GM12878 (cell line): ENCODE measurements around the gene KCND3. TPM values are rescaled to one million over a fixed set of nuclear protein-coding genes. Genes with fewer than 3 reads are reported as not detected.

ENCODE experiments used
- ATAC-seq: fragments of 200-7000 bp; cut with Tn5 transposase; 3 replicates; pipeline ENCODE4 v1.9.1; 2020; ENCODE audit warnings: mild to moderate bottlenecking, moderate library complexity
- BruUV-seq: library from RNA; stranded (reverse); fragments of 400-500 nt; replicated peaks from 2 replicates; lab custom pipeline; 2021; lab: Mats Ljungman, UMichigan
- CTCF ChIA-PET: fragments of 300-600 bp; sonication (Branson Sonifier 250); formaldehyde crosslinking; extraction: SDS; loops from one replicate; lab custom pipeline; 2021; ENCODE audit warnings: inconsistent platforms; lab: Yijun Ruan, JAX
- POLR2A ChIA-PET: fragments of 350-600 bp; formaldehyde crosslinking; extraction: SDS; loops from one replicate; lab custom pipeline; 2021; ENCODE audit warnings: inconsistent platforms; lab: Charles Lee
- RAD21 ChIA-PET: fragments of 300-600 bp; sonication (Branson Sonifier 250); formaldehyde crosslinking; loops from one replicate; lab custom pipeline; 2023; ENCODE audit warnings: antibody characterized with exemption; ENCODE audit not compliant: unreplicated experiment; lab: Charles Lee
- SMC1A ChIA-PET: fragments of 300-600 bp; sonication (Branson Sonifier 250); formaldehyde crosslinking; loops from one replicate; lab custom pipeline; 2023; ENCODE audit not compliant: unreplicated experiment, uncharacterized antibody; lab: Charles Lee
- DNase-seq: peaks from one replicate; pipeline ENCODE4 v3.0.0-alpha.2; 2011; ENCODE audit warnings: low read depth, low spot score
- FAIRE-seq: peaks from 3 replicates; lab custom pipeline; 2011; peaks lifted over from hg19 to GRCh38; lab: Jason Lieb, UNC
- H2AFZ ChIP-seq: 2 replicates; pipeline ENCODE4 v1.6.0; 2011; ENCODE audit warnings: low read depth, low read length, control low read depth; ENCODE audit not compliant: control insufficient read depth
- H3K27ac ChIP-seq: 2 replicates; pipeline ENCODE4 v1.5.1; 2011; ENCODE audit warnings: control low read depth; ENCODE audit not compliant: control insufficient read depth, insufficient read depth
- H3K27me3 ChIP-seq, 2 experiments: replicated peaks in 1 of 2; 2 replicates each; pipeline versions ENCODE4 v1.6.0 to v1.6.1; 2011; ENCODE audit warnings: low read length in 1 of 2; ENCODE audit not compliant: control insufficient read depth in 2 of 2, insufficient read depth in 2 of 2
- H3K36me3 ChIP-seq, 2 experiments: 2 replicates each; pipeline ENCODE4 v1.5.1; 2011; ENCODE audit warnings: low read length in 1 of 2; ENCODE audit not compliant: control insufficient read depth in 2 of 2, insufficient read depth in 2 of 2
- H3K4me1 ChIP-seq: 2 replicates; pipeline ENCODE4 v1.6.1; 2011; ENCODE audit warnings: mild to moderate bottlenecking, low read length, moderate library complexity, mixed read lengths; ENCODE audit not compliant: control insufficient read depth, insufficient read depth
- H3K4me2 ChIP-seq: 2 replicates; pipeline ENCODE4 v1.6.0; 2011; ENCODE audit warnings: control low read depth; ENCODE audit not compliant: control insufficient read depth, insufficient read depth
- H3K4me3 ChIP-seq: fragments of 200-600 bp; sonication (generic); 2 replicates; pipeline ENCODE4 v1.5.1; 2016
- H3K79me2 ChIP-seq: 2 replicates; pipeline ENCODE4 v1.6.0; 2011; ENCODE audit warnings: low read length; ENCODE audit not compliant: control insufficient read depth, insufficient read depth
- H3K9ac ChIP-seq: 2 replicates; pipeline ENCODE4 v1.8.0; 2011; ENCODE audit warnings: low read length, control low read depth, mixed read lengths; ENCODE audit not compliant: control insufficient read depth, insufficient read depth
- H3K9me3 ChIP-seq: replicated peaks from 3 replicates; pipeline ENCODE4 v1.5.1; 2011; ENCODE audit warnings: mild to moderate bottlenecking, low read length; ENCODE audit not compliant: control insufficient read depth, insufficient read depth
- H4K20me1 ChIP-seq: 2 replicates; pipeline ENCODE4 v1.6.0; 2011; ENCODE audit not compliant: control insufficient read depth, insufficient read depth
- NR2C2 ChIP-seq: IDR thresholded peaks from 2 replicates; pipeline ENCODE4 v1.6.1; 2011; ENCODE audit warnings: borderline replicate concordance, low read depth; ENCODE audit not compliant: control insufficient read depth, insufficient read length
- POLR2AphosphoS2 ChIP-seq: IDR thresholded peaks from 2 replicates; pipeline ENCODE4 v1.6.1; 2011; ENCODE audit warnings: low read depth, mild to moderate bottlenecking, low read length, improper control_type of control experiment, moderate library complexity
- WGBS: methylation state at CpG from one replicate; pipeline ENCODE4 v1.1.6; 2016; ENCODE audit warnings: low lambda C conversion rate; ENCODE audit not compliant: insufficient replicate concordance, insufficient coverage; ENCODE audit errors: missing lambda C conversion rate; 5-methylcytosine and 5-hydroxymethylcytosine counted together
- in situ Hi-C: fragments of 300-500 bp; cut with MboI; formaldehyde crosslinking; loops from 9 replicates; pipeline ENCODE4 v1.14.3; 2018; ENCODE audit warnings: mixed read lengths
- intact Hi-C: fragments of 100-400 bp; cut with micrococcal nuclease; formaldehyde crosslinking; loops from one replicate; pipeline ENCODE4 v1.14.2; 2022; ENCODE audit not compliant: unreplicated experiment
- polyA plus RNA-seq, 11 experiments: library from polyadenylated mRNA; depleted of rRNA in 4 of 11; unstranded in 6 of 11; stranded (reverse) in 5 of 11; fragments of >200 nt; fragmentation: Nextera tagmentation in 4 of 11; fragmentation: Illumina TruSeq in 1 of 11; extraction: Ambion mirVana in 4 of 11; extraction: Trizol in 1 of 11; gene quantifications; 1 replicate in 1 of 11; 2 replicates in 10 of 11; pipeline versions ENCODE4 v1.2.1 to v1.2.3, GENCODE V29; 2011 to 2016; ENCODE audit warnings: inconsistent platforms in 2 of 11, missing spikeins in 2 of 11, low read depth in 1 of 11
- small RNA-seq: library from RNA; depleted of rRNA; stranded (forward); fragments of <200 nt; gene quantifications from one replicate; pipeline ENCODE3, GENCODE V24; 2014
- total RNA-seq, 4 experiments: library from RNA; depleted of rRNA in 3 of 4; stranded (reverse); fragments of >200 nt in 3 of 4; fragmentation: Illumina TruSeq in 1 of 4; extraction: Trizol in 1 of 4; gene quantifications; 2 replicates each; pipeline versions ENCODE4 v1.2.1 to v1.2.3, GENCODE V29; 2013 to 2021

Gene KCND3
- total and polyA plus RNA-seq, 10 of the 15 experiments (the other 5 are each of a cell fraction or from before 2014, with no cell fraction given) = 0.02 TPM; not detected in 9

- 81% methylated on average over 10 of the region's 10 CpGs for WGBS
- CTCF ChIA-PET = interaction anchor here (1.2 kb wide), 1 partner anchor 213 kb away, joined by 4 read pairs; no protein-coding TSS in a partner anchor
These were observed 268.3 kb downstream of the KCND3 start for GRCh38 chr1:111720977-111721786.

More at GRCh38 chr1:111720977-111721786, 268.3 kb downstream of the KCND3 start:
- ChIA-PET POLR2A (no interaction called here), RAD21 (no interaction called here)
- no peak for ATAC-seq
- BruUV-seq = no TSS peak
- no peaks in the 10 kb centered on the region for H3K4me1 ChIP-seq
- no peak for FAIRE-seq
- H4K20me1 ChIP-seq = no peaks in the 10 kb centered on the region
- no peaks in the 10 kb centered on the region for H3K27me3 ChIP-seq
- no peak overlapping the region for H3K4me2 ChIP-seq
- TF ChIP-seq NR2C2 (no peak), POLR2AphosphoS2 (0 out of 2 replicates have a peak, but pooled peaks have one; percentile 7)
- TF ChIP-seq, all 136 proteins: peak for 1
- Histone ChIP-seq H3K27ac (no peak overlapping the region), H3K9ac (no peak overlapping the region), H3K79me2 (no peaks in the 10 kb centered on the region), H3K36me3 (peaks cover 3% of the 10 kb centered on the region in 2 experiments), H2AFZ (no peak overlapping the region), H3K4me3 (no peak overlapping the region), H3K9me3 (no peaks in the 10 kb centered on the region)
- SMC1A ChIA-PET = interaction anchor here (0.7 kb wide), 1 partner anchor 214 kb away, joined by 4 read pairs; no protein-coding TSS in a partner anchor
- in situ Hi-C loops (no loop called here), intact Hi-C loops (no loop called here)
- DNase-seq = no peak

Small RNAs within 50 kb of the gene (small RNA-seq; reads per million reads assigned to genes)
- 1.0 reads per million, percentile 33 among the genes with 10 or more reads in this experiment for gene INKA2

Other genes with a start within 250 kb of the KCND3 start
- gene DDX20, start 233.8 kb downstream of the KCND3 start, total RNA-seq (2014; rRNA removed) = 25.0 and 25.7 TPM in 2 replicates
- 26.8 and 28.7 TPM in 2 replicates for gene DDX20, start 233.8 kb downstream of the KCND3 start, total RNA-seq (2014; rRNA removed; fragmentation: Illumina TruSeq; extraction: Trizol)
- 21.8 and 26.3 TPM in 2 replicates for gene DDX20, start 233.8 kb downstream of the KCND3 start, total RNA-seq (2021)
- gene DDX20, start 233.8 kb downstream of the KCND3 start, polyA plus RNA-seq (2011; rRNA removed) = 19.3 and 23.2 TPM in 2 replicates
- gene DDX20, start 233.8 kb downstream of the KCND3 start, polyA plus RNA-seq (2014; fragmentation: Illumina TruSeq; extraction: Trizol) = 24.7 and 32.3 TPM in 2 replicates
- 10 to 100 TPM in 1 of 2 experiments, 1 to 10 TPM in 1; 7.2 to 10.9 TPM for gene DDX20, start 233.8 kb downstream of the KCND3 start, polyA plus RNA-seq (2014; fragmentation: Nextera tagmentation; extraction: Ambion mirVana)
- gene DDX20, start 233.8 kb downstream of the KCND3 start, polyA plus RNA-seq (2014; rRNA removed) = 16.6 and 17.6 TPM in 2 replicates
- 10 to 100 TPM; 25.4 to 30.6 TPM for gene DDX20, start 233.8 kb downstream of the KCND3 start, polyA plus RNA-seq (2016; fragmentation: Nextera tagmentation; extraction: Ambion mirVana)